ENCODE measurements around the gene TFF3.

The TFF3 gene

DNA sequence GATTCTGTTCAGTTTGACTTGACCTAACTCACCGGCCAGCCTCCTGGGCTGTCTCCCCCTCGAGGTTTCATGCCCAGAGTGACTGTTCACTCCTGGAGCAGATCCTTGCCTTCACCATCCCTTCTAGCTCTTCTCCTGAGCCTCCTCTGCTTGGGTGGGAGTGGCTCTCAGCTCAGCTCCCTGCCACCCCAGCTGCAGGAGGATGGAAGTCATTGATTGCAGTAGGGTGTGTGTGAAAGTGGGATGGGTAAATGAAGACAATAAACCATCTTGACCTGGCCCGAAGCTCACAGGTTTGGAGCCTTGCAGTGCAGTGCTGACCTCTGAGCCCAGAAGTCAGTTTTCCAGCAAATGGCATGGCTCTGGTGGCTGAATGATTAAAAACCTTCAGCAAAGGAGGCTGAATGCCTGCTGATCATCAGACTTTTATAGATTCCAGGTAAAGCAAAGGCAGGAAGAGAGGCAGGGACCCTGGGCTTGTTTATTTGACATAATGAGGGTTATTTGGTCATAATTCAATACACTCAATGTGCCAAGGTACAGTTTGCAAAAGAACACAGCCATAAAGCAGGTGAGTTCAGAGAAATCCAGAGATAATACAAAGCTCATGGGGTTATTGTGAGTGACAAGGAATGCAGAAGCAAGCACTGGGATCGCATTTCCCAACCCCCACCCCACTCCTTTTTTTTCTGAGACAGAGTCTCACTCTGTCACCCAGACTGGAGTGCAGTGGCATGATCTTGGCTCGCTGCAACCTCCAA, 17.5 kb upstream of the TFF3 start:
- FAIRE-seq (no peak), DNase-seq (ENCODE audit: insufficient read length, low spot score) (no peak)
- TF ChIP-seq, protein P1, sequence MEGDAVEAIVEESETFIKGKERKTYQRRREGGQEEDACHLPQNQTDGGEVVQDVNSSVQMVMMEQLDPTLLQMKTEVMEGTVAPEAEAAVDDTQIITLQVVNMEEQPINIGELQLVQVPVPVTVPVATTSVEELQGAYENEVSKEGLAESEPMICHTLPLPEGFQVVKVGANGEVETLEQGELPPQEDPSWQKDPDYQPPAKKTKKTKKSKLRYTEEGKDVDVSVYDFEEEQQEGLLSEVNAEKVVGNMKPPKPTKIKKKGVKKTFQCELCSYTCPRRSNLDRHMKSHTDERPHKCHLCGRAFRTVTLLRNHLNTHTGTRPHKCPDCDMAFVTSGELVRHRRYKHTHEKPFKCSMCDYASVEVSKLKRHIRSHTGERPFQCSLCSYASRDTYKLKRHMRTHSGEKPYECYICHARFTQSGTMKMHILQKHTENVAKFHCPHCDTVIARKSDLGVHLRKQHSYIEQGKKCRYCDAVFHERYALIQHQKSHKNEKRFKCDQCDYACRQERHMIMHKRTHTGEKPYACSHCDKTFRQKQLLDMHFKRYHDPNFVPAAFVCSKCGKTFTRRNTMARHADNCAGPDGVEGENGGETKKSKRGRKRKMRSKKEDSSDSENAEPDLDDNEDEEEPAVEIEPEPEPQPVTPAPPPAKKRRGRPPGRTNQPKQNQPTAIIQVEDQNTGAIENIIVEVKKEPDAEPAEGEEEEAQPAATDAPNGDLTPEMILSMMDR (IDR thresholded peaks at IDR 0.05; ENCODE audit: insufficient read depth, missing control alignments), result no peak

DNA sequence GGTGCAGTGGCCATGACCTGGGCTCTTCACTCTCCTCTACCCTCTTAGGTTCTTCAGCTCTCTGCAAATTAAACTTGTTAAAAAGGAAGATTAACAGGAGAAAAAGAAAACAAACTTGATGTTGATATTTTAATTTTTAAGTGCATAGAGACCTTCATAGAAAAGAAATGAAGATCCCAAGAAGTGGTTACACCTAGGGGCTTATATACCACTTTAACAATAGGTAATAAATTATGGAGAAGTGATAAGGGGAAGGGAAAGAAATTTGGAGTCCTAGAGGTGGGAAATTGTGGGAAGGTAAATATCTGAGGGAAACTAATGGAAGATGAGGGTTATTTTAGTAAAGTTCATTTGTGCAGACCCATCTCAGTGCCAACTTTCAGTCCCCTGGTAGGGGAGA, 16.5 kb upstream of the TFF3 start:
- FAIRE-seq, result no peak
- TF ChIP-seq, protein P1 (IDR thresholded peaks at IDR 0.05; ENCODE audit: insufficient read depth, missing control alignments), result no peak
- no peak for DNase-seq (ENCODE audit: insufficient read length, low spot score)

DNA sequence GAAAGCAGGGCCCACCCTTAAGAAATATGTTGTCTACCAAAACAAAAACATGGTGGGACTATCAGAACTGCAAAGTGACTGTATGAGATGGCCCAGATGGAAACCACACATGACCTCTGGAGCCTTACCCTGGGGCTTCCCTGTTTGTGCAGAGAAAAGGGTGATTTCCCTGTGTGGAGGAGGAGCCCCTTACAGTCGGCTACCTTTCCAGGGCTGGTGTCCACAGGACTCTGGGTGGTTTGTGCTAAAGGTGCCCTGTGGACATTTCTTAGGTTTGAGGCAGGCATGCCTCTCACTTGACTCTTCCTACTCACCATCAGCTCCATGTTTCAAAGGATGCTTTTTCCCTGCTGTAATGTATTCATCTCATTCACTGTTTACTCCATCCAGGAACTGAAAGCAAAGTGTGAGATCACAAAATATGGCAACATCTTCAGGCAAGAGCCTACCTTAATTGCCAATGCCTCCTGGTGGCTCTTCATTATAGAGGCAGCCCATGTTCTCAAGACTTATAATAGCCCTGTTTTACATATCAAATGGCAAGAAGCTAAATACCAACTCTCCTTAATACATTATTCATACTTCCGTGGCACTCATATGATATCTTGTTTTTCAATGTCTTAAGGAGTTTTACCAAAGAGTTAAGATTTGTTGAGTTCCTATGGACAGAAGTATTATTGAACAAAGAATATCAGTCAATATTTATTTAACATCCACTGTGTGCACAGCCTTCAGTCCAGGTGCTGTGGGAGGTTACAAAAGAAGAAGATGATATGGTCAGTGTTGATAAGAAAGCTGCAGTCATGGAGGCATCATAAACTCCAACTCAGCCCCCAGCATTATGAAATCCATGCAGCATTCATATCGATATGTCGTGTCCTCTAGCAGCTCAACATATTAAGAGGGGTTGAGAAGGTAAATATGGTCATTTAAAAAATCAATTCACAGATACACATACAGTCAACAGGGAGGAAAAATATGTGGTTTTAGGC, 15.5 kb upstream of the TFF3 start:
- TF ChIP-seq, protein P1 (IDR thresholded peaks at IDR 0.05; ENCODE audit: insufficient read depth, missing control alignments), result no peak
- FAIRE-seq (no peak), DNase-seq (ENCODE audit: insufficient read length, low spot score) (no peak)

DNA sequence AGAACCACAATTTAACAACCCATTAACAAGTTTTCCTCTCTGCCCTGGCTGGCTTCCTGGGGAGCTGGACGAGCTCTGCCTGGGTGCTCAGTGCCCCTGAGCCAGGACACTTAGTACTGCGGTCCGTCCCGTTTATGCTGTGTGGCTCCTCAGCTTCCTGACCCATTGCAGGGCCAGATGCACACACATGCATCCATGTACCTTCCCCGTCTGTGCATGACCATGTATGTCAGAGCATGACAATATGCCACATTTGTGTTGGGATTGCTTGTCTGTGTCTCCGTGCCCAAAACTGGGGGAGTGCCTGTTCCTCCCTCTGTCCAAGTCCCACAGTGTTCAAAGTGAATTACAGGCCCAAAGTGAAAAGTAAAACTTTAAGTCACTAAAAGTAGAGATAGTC, 9.7 kb upstream of the TFF3 start:
- TF ChIP-seq, protein P1 (IDR thresholded peaks at IDR 0.05; ENCODE audit: insufficient read depth, missing control alignments), result no peak
- DNase-seq (ENCODE audit: insufficient read length, low spot score) (no peak), FAIRE-seq (no peak)

DNA sequence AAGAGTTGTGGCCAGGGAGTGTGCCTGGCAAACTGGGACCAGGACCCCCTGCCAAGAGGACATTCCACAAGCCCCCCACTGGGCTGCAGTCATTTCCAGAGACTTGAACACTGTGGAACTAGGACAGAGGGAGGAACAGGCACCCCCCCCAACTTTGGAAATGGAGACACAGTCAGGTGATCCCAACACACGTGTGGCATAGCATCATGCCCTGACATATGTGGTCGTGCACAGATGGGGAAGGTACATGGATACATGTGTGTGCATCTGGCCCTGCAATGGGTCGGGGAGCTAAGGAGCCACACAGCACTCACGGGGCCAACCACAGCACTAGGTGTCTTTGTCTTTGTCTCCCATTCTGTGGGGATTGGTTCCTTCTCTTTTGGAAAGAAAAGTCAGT, 6.6 kb upstream of the TFF3 start:
- FAIRE-seq, result no peak
- TF ChIP-seq, protein P1 (IDR thresholded peaks at IDR 0.05; ENCODE audit: insufficient read depth, missing control alignments), result no peak
- DNase-seq (ENCODE audit: insufficient read length, low spot score), result no peak

DNA sequence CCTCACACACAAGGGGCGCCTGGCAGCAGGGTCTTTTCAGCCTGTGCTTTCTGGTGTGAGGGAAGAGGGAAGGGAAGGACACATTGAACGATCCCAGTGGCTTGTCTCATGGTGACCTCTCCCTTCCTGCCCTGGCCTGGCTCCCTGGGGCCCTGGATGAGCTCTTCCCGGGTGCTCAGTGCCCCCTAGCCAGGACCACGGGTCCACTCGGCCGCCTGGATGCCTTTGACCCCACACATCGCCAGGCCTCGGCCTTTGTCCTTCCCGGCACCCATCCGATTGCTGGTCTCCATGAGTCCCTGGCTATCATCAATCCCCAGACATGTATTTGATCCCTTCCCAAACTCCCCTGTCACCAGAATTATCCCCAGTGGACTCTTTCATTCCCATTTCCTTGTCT, 6.0 kb upstream of the TFF3 start:
- TF ChIP-seq, protein P1 (IDR thresholded peaks at IDR 0.05; ENCODE audit: insufficient read depth, missing control alignments), result no peak
- no peak for FAIRE-seq
- no peak for DNase-seq (ENCODE audit: insufficient read length, low spot score)

Data from D721Med (cell line).